Stimulated activated naive CD8-positive, alpha-beta T cell treated with anti-CD3 and anti-CD28 coated beads, Interleukin-15, amount 100 ng/mL, for 72 hours (primary cell): ENCODE data around the gene NCAN.
A peak's percentile ranks its signal among the peaks of the same experiment; 100 is the strongest.
"Not testable (repeated sequence)": the region's sequence is repeated elsewhere in the genome, so short reads cannot be mapped to it uniquely, and the experiment has no call there.

Experiments used
- ATAC-seq: fragments of 150-1000 bp; cut with Tn5 transposase; 2 replicates; pipeline ENCODE4 v1.10.0; 2021; ENCODE audit warnings: mild to moderate bottlenecking, moderate library complexity
- DNase-seq, 2 donors: peaks; one replicate each; pipeline ENCODE4 v3.0.0; 2021 to 2022
- H3K27ac Mint-ChIP-seq, 2 donors: one replicate each; pipeline ENCODE4 v1.8.0; 2022; ENCODE audit warnings: mild to moderate bottlenecking in 2 of 2, mixed read lengths in 2 of 2, moderate library complexity in 2 of 2
- H3K27me3 Mint-ChIP-seq: one replicate; pipeline ENCODE4 v1.8.0; 2022; ENCODE audit warnings: mixed read lengths
- H3K4me1 Mint-ChIP-seq: one replicate; pipeline ENCODE4 v1.8.0; 2022; ENCODE audit warnings: mild to moderate bottlenecking, mixed read lengths
- H3K4me3 Mint-ChIP-seq, 2 donors: one replicate each; pipeline ENCODE4 v1.8.0; 2022; ENCODE audit warnings: mild to moderate bottlenecking in 2 of 2, mixed read lengths in 2 of 2, moderate library complexity in 1 of 2
- H3K9me3 Mint-ChIP-seq, 2 donors: one replicate each; pipeline ENCODE4 v1.8.0; 2022; ENCODE audit warnings: mixed read lengths in 2 of 2

Gene NCAN

GRCh38 chr19:19211499-19212420 lies at the start of gene NCAN:
Gene NCAN, plus strand, starts transcription at chr19:19211958. Its CDS starts 4,996 bp downstream, at chr19:19216954.
- H3K27ac Mint-ChIP-seq, result no peak within 1 kb of the TSS
- peaks cover 34% of the 10 kb centered on the region for H3K4me1 Mint-ChIP-seq
- H3K27me3 Mint-ChIP-seq, result peaks cover 87% of the 10 kb centered on the region
- ATAC-seq (no peak), DNase-seq (no peak)
- no peak within 1 kb of the TSS for H3K4me3 Mint-ChIP-seq
- H3K9me3 Mint-ChIP-seq, result peaks cover under 1 to 12% of the 10 kb centered on the region in 2 donors

- H3K27ac Mint-ChIP-seq, result no peak overlapping the region
- H3K4me1 Mint-ChIP-seq, result peaks cover 4% of the 10 kb centered on the region
- no peaks in the 10 kb centered on the region for H3K27me3 Mint-ChIP-seq
- DNase-seq (no peak), ATAC-seq (no peak)
- H3K9me3 Mint-ChIP-seq, result no peaks in the 10 kb centered on the region
- H3K4me3 Mint-ChIP-seq, result no peak overlapping the region
Observed at GRCh38 chr19:19162495-19162894, 49.3 kb upstream of the NCAN start.

GRCh38 chr19:19165396-19165795 lies 46.4 kb upstream of the NCAN start:
- Mint-ChIP-seq H3K9me3 (no peaks in the 10 kb centered on the region), H3K27ac (peak overlapping the region in 1 of 2 donors; percentile 1), H3K4me3 (no peak overlapping the region), H3K4me1 (peaks cover 10% of the 10 kb centered on the region), H3K27me3 (peaks cover 11% of the 10 kb centered on the region)
- ATAC-seq (no peak), DNase-seq (no peak)

DNA sequence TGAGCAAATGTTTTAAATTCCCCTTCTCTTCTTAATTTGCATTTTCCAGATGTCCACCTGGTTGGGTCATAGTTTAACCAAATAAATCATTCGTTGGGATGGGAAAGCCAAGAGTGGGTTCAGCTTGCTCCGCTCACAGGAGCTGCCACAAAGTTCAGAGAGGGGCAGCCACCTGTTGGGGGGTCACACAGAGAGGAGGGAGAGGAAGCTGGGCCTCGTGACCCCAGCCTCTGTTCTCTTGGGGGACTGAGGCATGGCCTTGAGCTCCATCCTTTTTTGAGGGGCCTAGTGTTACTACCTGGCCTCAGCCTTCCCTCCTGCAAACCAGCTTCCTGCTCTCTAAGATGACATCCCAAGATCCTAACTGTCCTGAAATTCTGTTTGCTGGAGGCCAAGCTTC lies 44.1 kb upstream of the NCAN start:
- ATAC-seq, result no peak
- Mint-ChIP-seq H3K9me3 (no peaks in the 10 kb centered on the region), H3K27ac (no peak overlapping the region), H3K27me3 (peaks cover 17% of the 10 kb centered on the region), H3K4me1 (peaks cover 22% of the 10 kb centered on the region), H3K4me3 (no peak overlapping the region)
- no peak for DNase-seq

DNA sequence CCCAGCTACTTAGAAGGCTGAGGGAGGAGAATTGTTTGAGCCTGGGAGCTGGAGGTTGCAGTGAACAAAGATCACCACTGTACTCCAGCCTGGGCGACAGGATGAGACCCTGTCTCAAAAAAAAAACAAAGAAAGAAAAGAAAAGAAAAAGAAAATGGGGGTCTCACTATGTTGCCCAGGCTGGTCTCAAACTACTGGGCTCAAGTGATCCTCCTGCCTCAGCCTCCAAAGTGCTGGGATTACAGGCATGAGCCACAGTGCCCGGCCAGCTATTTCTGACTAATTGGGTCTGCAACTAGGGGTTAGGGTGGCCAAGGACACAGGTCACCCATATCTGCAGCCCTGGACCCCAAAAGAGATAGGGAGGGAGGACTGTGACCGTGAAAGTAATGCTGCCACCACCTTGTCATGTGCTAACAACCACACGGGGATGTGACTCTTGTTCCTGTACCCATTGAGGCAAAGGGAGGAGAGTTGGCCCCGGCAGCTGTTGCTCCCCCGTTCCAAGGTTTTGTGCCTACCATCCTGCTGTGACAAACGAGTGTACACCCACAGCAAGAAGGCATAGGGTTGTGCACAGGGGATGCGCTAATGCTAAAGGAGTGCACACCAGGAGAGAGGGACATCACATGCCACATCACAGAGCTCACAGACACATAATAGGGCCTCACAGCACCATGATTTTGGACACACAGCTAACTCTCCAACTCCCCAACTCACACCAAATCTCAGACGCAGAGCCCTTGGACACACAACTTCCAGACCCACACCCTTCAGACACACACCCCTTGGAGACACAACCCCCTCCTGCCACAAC lies 42.3 kb upstream of the NCAN start:
- H3K27ac Mint-ChIP-seq, result peak overlapping the region; percentile 8 to 87

DNA sequence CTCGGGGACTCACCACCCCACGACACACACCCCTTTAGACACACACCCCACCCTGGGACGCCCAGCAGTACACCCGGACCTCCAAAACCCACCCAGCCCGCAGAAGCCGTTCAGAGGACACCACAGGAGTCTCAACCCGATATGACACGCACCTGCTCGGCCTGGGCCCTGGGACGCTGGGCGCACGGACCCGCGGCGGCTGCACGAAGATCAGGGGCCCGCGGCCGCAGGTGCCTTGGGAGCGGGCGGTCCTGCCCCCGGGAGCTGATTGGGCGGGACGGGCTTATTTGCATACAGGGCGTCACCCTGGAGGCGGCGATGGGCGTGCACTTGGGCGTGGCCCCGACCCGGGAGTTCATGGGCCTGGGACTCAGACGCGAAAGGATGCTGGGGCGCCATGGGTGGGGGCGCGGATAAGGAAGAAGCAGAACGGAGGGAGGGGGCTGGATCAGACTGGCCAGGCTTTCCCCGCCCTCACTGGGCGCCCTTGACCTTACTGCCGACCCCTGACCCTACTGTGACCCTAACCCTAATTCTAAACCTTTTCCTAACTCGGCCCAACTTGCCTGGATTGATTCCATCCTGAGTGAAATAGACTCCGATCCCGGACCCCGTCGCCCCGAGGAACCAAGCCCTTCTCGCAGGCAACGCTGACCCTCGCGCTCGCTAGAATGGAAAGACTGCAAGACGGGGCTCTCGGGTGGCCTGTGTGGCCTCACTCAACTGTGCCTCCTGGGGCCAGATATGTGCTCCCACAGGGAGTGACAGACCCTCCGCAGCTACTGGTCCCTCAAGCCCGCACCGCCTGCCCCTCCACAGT lies 41.5 kb upstream of the NCAN start, which contains the start of gene MEF2B:
Gene MEF2B, minus strand, starts transcription at position 211 of the 820 bp plus-strand sequence. CDS start 19,528 bp downstream, outside the sequence.
- Mint-ChIP-seq H3K4me3 (peak within 1 kb of the TSS; percentile 50 to 75), H3K9me3 (no peaks in the 10 kb centered on the region), H3K4me1 (peaks cover 22% of the 10 kb centered on the region), H3K27me3 (peaks cover 17% of the 10 kb centered on the region), H3K27ac (peak within 1 kb of the TSS; percentile 8 to 87)
- peak; percentile 65 to 72 for DNase-seq
- peak; percentile 89 for ATAC-seq

More for the DNA sequence above, 42.3 kb upstream of the NCAN start:
- peaks cover 22% of the 10 kb centered on the region for H3K4me1 Mint-ChIP-seq
- peak overlapping the region; percentile 50 to 75 for H3K4me3 Mint-ChIP-seq
- ATAC-seq, result peak; percentile 4
- no peaks in the 10 kb centered on the region for H3K9me3 Mint-ChIP-seq
- DNase-seq, result no peak
- peaks cover 17% of the 10 kb centered on the region for H3K27me3 Mint-ChIP-seq

- Mint-ChIP-seq H3K9me3 (no peaks in the 10 kb centered on the region), H3K4me3 (peak overlapping the region; percentile 50 to 75), H3K27ac (peak overlapping the region in 1 of 2 donors; percentile 77)
Observed at GRCh38 chr19:19170873-19171672, 40.7 kb upstream of the NCAN start.

DNA sequence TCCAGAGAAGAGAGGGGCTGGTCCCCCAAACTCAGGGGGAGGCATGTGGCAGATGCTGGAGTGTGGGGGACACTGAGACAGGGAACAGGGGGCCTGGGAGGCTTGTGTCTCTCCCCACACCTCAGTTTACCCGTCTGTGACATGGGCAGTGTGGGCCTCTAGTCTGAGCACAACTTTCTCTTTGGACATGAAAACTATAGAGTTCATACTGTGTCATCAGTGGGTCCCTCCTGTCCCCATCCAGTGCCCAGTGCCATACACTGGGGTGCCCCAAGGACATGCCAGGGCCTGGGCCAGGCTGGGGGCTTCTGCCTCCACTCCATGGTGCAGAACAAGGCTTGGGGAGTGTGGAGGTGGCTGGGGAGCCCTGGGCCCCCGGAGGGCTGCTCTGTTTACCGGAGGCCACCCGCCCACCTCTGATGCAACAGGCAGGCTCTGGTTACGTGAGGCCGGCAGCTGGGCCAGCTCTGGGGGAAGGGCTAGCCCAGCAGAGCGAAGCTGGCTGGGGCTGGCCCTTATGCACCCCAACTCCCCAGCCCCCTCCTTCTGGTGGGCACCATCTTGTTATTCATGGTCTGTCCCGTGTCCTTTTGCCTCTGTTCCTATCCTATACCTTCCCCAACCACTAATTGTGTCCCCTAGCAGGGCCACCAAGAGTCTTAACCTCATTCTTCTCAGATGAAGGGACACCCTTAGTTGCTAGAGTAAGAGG lies 39.8 kb upstream of the NCAN start:
- no peak for DNase-seq
- peaks cover 17% of the 10 kb centered on the region for H3K27me3 Mint-ChIP-seq
- H3K4me3 Mint-ChIP-seq, result no peak overlapping the region
- H3K27ac Mint-ChIP-seq, result peak overlapping the region in 1 of 2 donors; percentile 39
- no peaks in the 10 kb centered on the region for H3K9me3 Mint-ChIP-seq
- peaks cover 22% of the 10 kb centered on the region for H3K4me1 Mint-ChIP-seq
- no peak for ATAC-seq

More at GRCh38 chr19:19170873-19171672, 40.7 kb upstream of the NCAN start:
- DNase-seq, result no peak
- ATAC-seq, result no peak
- H3K4me1 Mint-ChIP-seq, result peaks cover 22% of the 10 kb centered on the region
- H3K27me3 Mint-ChIP-seq, result peaks cover 17% of the 10 kb centered on the region

DNA sequence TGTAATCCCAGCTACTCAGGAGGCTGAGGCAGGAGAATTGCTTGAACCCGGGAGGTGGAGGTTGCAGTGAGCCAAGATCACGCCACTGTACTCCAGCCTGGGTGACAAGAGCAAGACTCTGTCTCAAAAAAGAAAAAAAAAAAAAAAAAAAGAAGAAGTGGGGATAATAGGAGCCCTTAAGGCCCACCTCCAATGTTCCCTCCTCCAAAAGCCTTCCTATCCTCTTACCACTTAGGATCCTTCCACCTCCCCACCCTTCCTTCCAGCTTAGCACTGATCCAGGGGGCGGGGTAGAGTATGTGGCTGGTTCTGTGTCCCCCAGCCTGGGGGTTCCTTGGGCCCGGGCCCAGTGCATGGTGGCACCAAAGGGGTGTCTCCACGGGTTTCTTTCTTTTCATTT lies 38.5 kb upstream of the NCAN start:
- DNase-seq, ATAC-seq, H3K4me3 Mint-ChIP-seq, H3K27ac Mint-ChIP-seq, H3K9me3 Mint-ChIP-seq: not testable (repeated sequence)
- Mint-ChIP-seq H3K4me1 (peaks cover 22% of the 10 kb centered on the region), H3K27me3 (peaks cover 17% of the 10 kb centered on the region)

GRCh38 chr19:19176950-19177349 lies 34.8 kb upstream of the NCAN start:
- no peak overlapping the region for H3K27ac Mint-ChIP-seq
- DNase-seq (no peak), ATAC-seq (no peak)

GRCh38 chr19:19179548-19180441 lies 32.0 kb upstream of the NCAN start:
- ATAC-seq (no peak), DNase-seq (no peak)
- H3K9me3 Mint-ChIP-seq, result no peaks in the 10 kb centered on the region
- H3K4me3 Mint-ChIP-seq, result no peak overlapping the region
- no peaks in the 10 kb centered on the region for H3K4me1 Mint-ChIP-seq
- no peak overlapping the region for H3K27ac Mint-ChIP-seq
- H3K27me3 Mint-ChIP-seq, result no peaks in the 10 kb centered on the region

More at GRCh38 chr19:19176950-19177349, 34.8 kb upstream of the NCAN start:
- Mint-ChIP-seq H3K27me3 (no peaks in the 10 kb centered on the region), H3K4me3 (no peak overlapping the region), H3K9me3 (no peaks in the 10 kb centered on the region), H3K4me1 (no peaks in the 10 kb centered on the region)

DNA sequence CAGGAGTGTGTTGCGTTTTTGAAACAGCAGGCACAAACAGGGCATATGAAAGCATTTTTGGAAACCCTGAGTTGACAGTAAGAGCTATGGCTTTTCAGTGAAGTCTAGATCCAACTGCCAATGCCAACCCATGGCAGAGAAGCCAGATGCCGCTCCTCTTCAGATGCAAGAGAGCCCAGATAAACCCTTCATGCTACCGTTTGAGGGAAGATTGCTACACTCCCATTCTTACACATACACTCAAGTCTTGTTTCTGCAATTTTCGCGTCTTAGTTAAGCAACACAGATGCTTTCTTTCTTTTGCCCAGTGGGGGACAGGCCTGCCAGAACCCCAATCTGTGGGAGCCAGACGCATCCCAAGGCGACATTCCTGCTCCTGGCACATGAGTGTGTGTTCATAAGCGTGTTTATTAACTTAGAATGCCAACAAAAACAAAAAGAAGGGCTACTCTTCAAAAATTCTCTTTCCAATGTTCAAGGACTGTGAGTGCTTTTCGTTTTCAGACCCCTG lies 30.2 kb upstream of the NCAN start:
- H3K4me1 Mint-ChIP-seq, result peaks cover 7% of the 10 kb centered on the region
- H3K4me3 Mint-ChIP-seq, result no peak overlapping the region
- DNase-seq (no peak), ATAC-seq (no peak)
- peaks cover 5 to 6% of the 10 kb centered on the region in 2 donors for H3K9me3 Mint-ChIP-seq
- no peaks in the 10 kb centered on the region for H3K27me3 Mint-ChIP-seq
- H3K27ac Mint-ChIP-seq, result peak overlapping the region in 1 of 2 donors; percentile 71
